HS-5 (cell line): ENCODE data around the gene TASOR2.

ENCODE experiments used
- DNase-seq: peaks from one replicate; pipeline ENCODE4 v3.0.0-alpha.2; 2012; ENCODE audit warnings: low read depth

Gene TASOR2

GRCh38 chr10:5683065-5683464, 1.6 kb upstream of the TASOR2 start:
- no peak for DNase-seq

GRCh38 chr10:5684971-5685763, 529 bp downstream of the TASOR2 start:
- no peak for DNase-seq

- DNase-seq: no peak
These were observed 1.2 kb downstream of the TASOR2 start for GRCh38 chr10:5685764-5686240.

- no peak for DNase-seq
These were observed 3.9 kb downstream of the TASOR2 start for GRCh38 chr10:5688587-5688986.

GRCh38 chr10:5691786-5692185, 7.1 kb downstream of the TASOR2 start:
- DNase-seq: no peak

GRCh38 chr10:5692461-5693358, 8.1 kb downstream of the TASOR2 start:
- no peak for DNase-seq

GRCh38 chr10:5694573-5694972, 9.9 kb downstream of the TASOR2 start:
- DNase-seq: no peak

- no peak for DNase-seq
These were observed 12.7 kb downstream of the TASOR2 start for GRCh38 chr10:5697342-5697741.

GRCh38 chr10:5698062-5698461, 13.4 kb downstream of the TASOR2 start:
- no peak for DNase-seq

- DNase-seq: no peak
These were observed 23.7 kb downstream of the TASOR2 start for GRCh38 chr10:5708356-5708755.

GRCh38 chr10:5709865-5710264, 25.2 kb downstream of the TASOR2 start:
- no peak for DNase-seq

- DNase-seq: no peak
These were observed 26.2 kb downstream of the TASOR2 start for GRCh38 chr10:5710859-5711258.

GRCh38 chr10:5711642-5712041, 27.0 kb downstream of the TASOR2 start:
- no peak for DNase-seq

- no peak for DNase-seq
These were observed 34.9 kb downstream of the TASOR2 start for GRCh38 chr10:5719546-5719945.

- DNase-seq: no peak
These were observed 35.5 kb downstream of the TASOR2 start for GRCh38 chr10:5720182-5720581.

- DNase-seq: no peak
These were observed 39.1 kb downstream of the TASOR2 start for GRCh38 chr10:5723692-5724091.

- no peak for DNase-seq
These were observed 46.1 kb downstream of the TASOR2 start for GRCh38 chr10:5730766-5731165.

- DNase-seq: no peak
These were observed 46.9 kb downstream of the TASOR2 start for GRCh38 chr10:5731559-5731958.

GRCh38 chr10:5732141-5732540, 47.5 kb downstream of the TASOR2 start:
- no peak for DNase-seq
